Activated CD8-positive, alpha-beta memory T cell treated with anti-CD3 and anti-CD28 coated beads for 4 hours (primary cell): Measurements from ENCODE around the gene MUC6.

Experiments
- DNase-seq, 2 donors: peaks; one replicate each; pipeline ENCODE4 v3.0.0-alpha.2; 2020; ENCODE audit warnings: low read depth in 2 of 2

Gene MUC6

DNA sequence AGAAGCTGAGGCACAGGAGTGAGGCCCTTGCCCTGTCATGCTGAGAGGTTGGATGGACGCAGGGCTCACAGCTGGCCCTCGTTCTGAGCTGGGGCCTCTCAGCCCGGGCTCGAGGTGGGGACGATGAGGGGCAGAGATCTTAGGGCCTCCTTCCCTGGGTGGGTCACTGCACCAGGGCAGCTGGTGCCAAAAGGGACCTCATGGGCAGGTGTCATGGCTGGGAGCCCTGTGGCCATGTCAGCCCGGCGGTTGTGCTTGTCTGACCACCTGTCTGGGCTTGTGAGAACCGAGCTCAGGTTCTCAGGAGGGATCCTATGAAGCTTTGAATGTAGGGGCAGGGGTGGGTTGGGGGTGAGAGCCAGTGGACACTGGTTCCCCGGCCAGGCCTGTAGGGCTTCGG is 1.8 kb upstream of the MUC6 start:
- DNase-seq = no peak

DNA sequence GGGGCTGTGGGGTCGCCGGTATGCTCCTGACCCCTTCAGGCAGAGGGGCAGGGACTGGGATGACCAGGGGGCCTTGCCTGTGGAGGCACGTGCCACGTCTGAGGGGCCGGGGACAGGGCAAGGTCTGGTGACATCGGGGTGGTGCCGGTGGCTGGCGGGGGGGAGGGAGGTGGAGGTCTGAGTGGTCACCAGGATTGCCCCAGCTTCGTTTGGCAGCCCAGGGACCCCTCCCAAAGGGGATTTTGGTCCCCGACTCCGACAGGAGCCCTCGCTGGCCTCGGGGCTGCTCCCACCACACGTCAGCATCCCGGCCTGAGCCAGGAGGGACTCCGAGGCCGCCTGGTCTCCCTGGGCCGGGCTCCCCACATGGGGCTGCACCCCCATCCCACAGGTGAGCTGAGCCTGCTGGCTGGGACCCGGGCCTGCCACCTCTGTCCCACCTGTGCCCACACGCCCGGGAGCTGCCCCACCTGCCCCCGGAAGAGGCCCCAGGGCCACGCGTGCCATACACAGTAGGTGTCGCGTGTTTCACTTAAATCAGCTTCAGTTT is 1.1 kb upstream of the MUC6 start:
- DNase-seq = no peak

DNA sequence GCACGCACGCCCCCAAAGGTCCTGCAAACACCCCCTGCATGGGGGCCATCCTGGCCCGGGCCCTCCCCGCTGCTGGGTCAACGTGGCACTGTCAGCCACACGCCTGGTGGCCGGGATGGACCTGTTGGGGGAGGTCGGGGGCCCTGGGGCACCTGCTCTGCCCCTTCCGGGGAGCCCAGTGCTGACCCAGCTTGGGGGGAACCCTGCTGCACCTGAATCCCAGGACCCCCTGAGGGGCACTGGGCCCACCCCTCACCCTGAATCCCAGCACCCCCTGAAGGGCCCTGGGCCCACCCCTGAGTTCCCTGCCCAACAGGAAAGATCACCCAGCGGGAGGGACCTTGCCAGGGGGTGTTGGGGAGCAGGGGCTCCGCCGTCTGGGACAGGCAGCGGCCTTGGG is 413 bp upstream of the MUC6 start:
- DNase-seq = no peak

DNA sequence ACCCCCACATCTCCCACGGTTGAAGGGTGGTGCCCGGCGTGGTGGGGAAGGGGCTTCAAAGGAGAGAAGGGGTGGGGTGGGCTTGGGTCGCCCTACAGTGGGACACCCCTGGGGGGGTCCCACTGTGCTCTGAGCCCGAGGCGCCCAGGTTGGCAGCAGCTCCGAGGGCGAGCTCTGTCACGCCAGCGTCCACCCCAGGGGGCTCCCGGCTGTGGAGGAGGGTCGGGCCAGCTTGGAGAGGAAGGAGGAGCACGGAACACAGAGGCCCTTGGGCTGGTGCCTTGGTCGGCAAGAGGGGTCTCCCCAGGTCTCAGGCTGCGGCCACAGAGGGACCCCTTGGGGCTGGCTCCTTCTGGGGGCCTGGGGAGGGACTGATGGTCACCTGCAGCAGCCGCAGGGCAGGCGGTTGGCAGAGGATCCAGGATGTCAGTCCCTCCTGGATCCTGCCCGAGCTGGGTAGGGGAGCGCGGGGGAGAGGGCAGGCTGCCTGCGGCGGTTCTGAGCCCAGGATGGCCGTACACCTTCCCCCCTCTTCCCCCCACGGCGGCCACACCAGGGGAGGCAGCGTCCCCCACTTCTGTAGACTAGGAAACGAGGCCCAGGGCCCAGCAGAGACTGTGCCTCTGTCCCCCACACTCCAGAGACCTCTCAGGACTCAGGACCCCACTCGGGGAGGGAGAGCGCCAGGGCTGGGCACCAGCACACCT is 788 bp downstream of the MUC6 start:
- DNase-seq = no peak

DNA sequence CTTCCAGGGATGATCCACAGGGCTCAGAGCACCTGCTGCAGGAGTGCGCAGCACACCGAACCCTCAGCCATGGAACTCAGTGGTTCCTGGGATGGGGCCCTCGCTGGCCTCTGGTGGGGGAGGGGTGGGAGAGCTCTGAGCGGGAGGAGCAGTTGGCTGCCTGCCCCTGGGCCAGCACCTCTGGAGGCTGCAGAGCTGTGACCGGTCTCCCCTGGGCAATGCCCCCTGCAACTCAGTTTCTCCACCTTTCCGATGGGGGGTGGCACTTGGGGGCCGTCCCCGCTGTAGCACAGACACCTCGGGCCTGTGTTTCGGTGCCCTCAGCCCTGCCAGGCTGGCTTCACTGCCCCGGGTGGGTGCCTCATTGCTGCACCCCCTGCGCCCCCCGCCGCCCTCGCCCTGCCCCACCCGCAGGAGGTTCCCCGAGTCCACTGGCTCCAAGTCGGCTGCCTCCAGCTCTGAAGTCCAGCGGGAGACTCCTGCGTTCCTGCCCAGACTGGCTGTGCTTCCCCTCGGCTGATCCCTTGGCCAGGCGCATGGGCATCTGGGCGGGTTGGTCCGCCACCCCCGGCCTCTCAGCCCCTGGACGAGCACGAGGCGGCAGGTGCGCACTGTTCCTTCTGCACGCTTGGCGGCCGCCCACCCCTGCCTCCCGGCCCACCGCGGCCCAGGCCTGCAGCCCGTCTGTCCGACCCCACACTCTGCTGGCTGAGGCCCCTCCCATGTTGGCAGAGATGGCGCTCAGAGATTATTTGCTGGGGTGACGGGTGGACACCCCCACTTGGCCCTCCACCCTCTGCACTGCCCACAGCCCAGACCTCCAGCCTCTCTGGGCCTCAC is 1.8 kb downstream of the MUC6 start:
- no peak for DNase-seq

DNA sequence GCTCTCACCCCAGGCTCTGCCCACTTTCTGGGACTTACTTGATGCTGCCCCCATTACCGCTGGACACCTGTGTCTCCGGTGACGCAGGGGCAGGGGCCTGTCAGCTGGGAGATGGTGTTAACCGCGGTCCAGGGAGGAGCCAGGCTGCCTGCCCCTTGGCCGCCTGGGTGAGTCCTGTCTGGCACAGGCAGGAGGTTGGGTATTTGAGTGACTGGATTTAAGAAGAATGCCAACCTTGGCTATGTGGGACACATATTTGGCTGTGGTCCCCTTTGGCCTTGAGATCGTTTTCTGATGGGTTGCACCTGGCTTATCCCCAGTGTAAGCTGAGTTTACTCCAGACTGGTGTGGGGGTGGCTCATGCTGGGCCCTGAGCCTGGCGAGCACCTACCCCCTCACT is 2.5 kb downstream of the MUC6 start:
- DNase-seq = no peak

DNA sequence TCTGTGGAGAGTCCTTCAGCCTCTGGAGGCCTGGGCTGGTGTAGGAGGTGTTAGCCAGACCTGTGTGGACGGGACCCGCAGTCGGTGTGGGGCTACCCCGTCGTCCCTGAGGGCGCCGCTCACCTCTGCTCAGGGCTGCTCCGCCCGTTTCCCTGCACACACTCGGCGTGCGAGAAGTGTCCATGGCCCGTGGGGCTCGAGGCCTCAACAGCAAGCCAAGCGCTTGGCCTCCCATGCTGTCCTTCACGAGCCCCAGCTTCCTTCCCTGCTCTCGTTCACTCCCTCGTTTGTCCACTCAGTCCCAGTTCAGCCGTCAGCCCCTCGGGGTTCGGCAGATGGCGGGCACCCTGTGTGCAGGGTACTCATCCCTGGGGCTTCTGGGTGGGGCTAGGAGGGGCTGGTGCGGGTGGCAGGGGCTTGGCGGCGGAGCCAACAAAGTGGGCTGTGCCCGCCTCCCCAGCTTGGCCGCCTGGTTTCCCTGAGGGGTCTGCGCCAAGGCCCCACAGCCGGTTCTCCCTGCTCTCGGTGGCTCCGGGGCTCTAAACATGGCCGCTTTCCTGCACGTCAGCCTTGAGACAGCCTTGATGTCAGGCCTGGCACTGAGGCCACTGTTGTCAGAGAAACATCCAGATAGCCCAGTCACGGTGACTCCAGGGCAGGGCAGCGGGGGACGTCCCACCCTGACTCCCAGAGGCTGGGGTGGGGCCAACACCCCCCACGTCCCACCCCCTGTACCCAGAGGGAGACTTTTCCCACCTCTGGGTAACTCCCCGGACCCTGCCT is 3.3 kb downstream of the MUC6 start:
- DNase-seq = no peak

DNA sequence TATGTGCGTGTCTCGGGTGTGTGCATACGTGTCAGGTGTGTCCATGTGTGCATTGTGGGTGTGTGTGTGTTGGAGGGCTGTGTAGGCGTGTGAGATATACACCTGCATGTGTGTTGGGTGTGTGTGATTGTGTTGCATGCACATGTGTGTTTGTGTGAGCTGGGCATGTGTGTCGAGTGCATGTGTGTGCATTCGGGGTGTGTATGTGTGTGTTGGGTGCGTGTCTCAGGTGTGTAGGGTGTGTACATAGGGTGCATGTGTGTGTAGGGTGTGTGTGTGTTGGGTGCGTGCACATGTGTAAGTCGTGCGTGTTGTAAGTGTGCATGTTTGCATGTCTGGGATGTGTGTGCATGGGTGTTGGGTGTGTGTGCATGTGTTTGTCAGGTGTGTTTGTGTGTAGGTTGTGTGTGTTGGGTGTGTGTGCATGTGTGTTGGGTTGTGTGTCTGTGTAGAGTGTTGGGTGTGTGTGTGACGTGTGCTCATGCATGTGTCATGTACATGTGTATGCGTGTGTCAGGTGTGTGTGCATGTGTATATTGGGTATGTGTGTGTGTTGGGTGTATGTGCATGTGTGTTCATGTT is 4.1 kb downstream of the MUC6 start:
- DNase-seq = no peak

DNA sequence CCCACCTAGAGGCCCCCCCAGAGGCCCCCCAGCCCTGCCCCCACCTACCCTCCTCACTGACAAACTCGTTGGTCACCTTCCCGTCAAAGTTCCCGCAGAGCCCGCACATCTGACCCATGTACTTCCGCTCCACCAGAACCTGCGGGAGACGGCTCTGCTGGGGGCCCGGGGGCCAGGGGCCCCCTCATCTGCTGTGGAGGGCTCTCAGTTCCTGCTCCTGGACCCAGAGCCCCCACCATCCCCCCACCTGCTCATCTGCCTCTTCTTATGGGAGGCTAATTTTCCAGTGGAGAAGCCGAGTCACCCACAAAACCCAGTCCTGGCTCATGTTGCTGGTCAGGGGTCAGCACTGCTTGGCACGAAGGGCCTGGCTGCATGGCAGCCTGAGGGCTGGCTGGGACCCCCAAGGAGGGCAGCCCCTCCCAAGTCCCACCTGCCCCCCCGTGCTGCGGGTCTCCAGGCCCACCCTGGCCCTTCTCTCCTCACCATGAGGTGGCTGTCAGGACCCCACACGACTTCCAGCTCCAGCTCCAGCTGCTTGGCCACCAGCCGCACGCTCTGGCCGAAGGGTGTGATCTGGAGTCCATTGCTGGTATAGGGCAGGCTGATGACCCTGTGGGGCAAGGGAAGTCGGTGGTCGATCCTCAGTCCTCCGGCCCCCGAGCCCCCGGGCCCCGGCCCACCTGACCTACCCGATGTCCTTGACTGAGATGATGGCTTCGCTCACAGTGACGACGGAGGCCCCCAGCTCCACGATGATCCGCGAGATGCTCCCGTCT is 5.2 kb downstream of the MUC6 start:
- DNase-seq = no peak

DNA sequence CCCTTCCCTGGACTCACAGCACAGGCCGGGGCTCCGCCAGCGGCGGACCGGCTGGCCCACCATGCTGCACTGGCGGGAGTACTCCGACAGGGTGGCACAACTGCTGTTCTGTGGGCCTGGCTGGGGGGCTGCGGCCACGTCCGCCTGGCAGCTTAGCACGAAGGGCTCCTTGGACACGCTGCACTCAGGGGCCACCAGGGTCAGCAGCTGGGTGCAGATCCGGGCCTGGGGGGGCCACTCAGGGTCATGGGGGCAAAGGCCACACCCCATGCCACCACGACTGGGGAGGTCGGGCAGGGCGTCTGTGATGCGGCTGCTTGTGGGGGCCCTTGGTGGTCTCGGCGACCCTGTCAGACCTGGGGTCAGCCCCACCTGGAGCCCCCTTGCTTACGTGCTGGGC is 6.0 kb downstream of the MUC6 start:
- no peak for DNase-seq

DNA sequence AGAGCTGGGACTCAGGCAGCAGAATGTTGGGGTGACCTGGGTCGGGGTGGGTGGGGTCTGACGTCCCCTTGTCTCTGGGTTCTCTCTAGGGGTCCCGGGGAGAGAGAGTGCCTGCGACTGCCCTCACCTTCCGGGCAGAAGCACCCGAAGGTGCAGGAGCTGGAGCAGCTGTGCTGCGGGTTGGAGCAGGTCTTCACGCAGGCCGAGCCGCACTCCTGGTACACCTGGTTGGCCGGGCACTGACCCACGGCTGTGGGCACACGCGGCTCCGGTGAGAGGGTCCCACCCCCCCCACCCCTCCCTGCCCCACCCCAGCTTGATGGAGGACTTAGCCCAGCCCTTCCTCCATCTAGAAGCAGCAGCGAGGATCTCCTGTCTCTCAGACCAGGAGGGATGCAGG is 6.4 kb downstream of the MUC6 start:
- no peak for DNase-seq

DNA sequence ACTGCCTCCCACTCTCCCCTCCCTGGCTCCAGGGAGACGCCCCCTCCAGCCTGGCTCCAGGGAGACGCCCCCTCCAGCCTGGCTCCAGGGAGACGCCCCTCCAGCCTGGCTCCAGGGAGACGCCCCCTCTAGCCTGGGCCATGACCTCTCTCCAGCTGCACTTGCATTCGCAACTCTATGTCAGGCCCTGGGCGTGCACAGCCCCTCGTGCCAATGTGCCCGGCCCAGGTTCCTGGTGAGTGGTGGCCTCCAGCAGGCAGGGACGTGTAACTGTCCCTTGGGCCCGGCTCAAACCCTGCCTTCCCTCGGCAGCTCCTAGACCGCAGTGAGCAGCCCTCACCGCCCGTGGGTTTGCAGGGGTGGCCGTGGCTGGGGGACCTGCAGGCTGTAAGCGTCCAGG is 6.9 kb downstream of the MUC6 start:
- no peak for DNase-seq

DNA sequence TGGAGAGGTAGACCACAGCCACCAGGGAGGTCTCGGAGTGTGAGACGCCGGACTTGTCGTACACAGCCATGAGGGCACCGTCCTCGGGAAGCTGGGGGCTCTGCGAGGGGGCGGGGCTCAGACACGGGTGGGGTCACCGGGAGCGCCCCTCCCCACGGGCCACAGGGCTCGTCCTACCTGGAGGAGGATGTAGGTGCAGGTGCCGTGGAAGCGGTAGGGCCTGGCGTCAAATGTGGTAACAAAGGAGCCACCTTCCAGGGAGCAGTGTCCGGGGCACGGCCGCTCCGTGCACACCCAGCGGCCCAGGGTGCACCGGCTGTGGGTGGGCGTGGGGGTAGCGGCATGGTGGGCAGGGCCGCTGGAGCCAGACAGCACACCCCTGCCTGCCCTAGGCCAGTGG is 7.5 kb downstream of the MUC6 start:
- DNase-seq = no peak

DNA sequence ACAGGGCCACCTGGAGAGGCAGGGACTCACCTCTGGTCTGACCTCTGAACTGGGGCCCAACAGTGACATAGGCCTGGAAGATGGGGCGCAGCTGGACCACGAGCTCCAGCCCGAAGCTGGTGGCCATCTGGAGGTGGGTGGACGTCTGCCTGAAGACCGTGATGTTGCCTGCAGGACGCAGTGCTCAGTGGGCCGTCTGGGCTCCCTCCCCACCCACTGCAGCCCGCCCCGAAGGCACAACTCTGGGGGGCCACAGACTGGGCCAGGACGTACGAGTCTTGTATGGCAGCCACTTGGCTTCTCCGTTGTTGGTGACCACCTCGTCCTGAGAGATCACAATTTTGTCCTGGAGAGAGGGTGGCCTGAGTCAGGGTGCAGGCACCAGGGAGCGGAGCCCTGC is 7.9 kb downstream of the MUC6 start:
- DNase-seq = no peak

DNA sequence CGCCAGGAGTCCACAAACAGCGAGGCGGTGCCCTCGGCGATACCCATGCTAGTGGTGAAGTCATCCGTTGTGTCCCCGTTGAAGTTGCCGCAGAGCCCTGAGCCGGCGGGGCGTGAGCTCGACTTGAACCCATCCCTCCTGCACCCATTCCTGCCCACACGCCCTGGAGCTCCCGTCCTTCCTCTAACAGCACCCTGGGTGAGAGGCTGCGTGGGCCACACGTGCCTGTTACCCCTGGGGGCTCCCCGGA is 8.3 kb downstream of the MUC6 start:
- no peak for DNase-seq

DNA sequence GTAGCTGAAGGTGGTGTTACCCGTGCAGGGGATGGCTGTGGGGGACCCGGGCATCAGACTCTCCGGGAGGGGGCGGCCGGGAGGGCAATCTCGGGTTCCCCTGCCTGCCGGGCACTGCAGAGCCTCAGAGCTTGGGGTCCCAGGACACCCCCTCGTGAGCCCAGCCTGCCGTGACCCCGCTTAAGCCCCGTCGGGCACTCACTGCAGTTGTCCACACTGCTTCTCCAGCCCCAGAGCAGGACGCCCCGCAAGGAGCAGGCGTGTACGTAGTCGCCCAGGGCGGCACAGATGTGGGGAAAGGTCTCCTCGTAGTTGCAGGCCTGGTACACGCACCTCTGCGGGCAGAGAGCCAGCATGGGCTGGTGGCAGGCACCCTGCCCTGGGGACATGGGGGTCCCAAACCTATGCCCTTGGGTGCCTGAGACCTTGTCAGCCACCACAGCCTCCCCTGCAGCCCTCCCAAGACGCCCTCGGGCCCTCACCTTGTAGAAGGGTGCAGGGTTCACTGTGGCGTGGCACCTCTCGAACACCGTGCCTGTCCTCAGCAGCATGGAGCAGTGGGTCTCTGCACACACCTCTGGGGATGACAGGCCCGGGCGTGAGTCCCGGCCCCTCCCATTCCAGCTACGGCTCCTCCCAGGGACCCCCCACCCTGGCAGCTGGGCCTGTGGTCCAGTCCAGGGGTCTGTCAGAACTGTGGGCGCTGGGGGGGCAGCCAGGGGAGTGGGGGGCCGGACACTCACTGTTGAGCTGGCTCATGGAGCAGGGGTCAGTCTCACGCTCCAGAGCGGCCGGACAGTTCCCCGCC is 8.8 kb downstream of the MUC6 start:
- DNase-seq = no peak

DNA sequence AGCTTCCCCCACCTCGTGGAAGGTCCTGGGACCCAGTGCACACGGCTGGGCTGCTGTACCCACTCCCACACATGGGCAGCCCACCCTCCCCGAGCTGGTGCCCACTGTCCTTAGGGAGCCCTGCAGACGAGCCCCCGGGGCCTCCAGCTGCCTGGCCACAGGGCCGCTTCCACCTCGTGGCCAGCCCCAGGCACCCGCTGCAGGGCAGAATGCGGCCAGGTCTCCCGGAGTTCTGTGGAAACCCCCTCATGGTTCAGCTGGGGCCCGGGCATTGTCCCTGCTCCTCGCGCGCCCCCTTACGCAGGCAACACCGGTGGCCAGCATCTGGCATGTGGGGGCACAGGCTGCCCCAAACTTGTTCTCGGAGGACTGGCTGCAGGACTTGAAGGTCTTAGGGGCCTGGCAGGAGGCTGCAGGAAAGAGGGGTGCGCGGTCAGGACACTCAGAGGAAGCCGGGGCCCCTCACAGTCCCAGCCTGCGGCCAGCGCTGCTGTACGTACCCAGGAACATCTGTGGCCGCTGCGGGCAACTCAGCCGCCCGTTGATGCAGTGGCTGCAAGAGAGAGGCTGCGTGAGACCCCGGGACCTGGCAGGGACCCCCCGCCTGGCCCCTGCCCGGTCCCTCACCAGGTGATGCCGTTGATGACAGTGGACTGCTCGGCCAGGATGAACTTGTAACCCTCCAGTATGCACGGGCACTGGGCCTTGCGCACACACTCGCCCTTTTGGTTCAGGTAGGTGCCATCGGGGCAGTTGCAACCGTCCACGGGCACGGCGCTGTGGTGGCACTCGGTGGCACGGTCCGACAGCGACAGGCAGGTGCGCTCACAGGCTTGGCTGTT is 9.7 kb downstream of the MUC6 start:
- no peak for DNase-seq

DNA sequence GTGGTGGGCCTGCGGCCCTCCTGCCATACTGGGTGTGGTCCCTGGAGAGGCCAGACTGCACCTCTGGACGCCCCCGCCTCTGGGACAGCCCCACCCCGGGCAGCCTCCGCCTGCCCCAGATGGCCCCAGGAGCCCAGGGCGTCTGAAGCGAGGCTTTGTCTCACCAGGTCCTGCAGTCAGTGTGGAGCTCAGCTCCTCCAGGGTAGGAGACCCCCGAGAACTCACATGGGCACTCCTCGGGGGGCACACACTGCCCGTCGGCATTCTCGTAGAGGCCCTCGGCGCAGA is 10.4 kb downstream of the MUC6 start:
- no peak for DNase-seq

DNA sequence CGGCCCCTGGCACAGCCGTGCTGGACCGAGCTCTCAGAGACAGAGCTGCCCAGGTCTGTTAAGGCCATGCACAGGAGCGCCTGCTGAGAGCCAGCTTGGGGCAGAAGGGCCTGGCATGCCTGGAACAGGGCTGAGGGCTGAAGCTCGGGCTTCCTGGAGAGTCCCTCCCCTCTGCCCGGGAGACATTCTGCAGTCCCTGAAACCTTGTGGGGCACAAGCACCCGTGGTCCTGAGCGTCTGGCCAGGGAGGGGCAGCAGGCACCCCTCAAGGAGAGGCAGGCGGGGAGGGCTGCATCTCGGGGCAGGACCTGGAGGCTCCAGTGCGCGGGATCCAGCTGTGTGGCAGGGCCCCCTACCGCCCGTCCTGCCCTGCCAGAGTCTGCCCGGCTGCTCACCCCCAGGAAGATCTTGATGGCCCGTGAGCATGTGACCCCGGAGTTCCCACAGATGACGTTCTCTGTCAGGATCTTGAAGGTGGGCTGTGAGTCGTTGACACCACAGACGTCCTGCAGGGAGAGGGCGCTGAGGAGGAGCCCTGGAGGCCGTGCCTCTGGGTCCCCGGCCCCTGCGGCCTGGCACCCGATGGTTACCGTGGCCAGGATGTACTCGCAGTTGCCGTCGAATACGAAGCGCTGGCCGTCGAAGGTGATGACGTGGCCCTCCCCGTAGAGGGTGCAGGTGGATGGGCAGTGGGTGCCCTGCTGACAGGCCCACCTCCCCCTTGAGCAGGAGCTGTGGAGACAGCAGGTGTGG is 10.9 kb downstream of the MUC6 start:
- DNase-seq = no peak
